ENCODE results near the gene GLP1R. TPM values are rescaled to one million over a fixed set of nuclear protein-coding genes. Genes with fewer than 3 reads are reported as not detected.

Gene GLP1R
- total RNA-seq, 2 donors from 2014 or later, result 0.77 to 2.1 TPM

Other genes starting within 250 kb of the GLP1R start
- gene SAYSD1, start 66.4 kb downstream of the GLP1R start, total RNA-seq, result 10 to 100 TPM; 21.0 to 22.0 TPM
- 10 to 100 TPM; 10.9 to 14.7 TPM for gene KCNK5, start 180.7 kb downstream of the GLP1R start, total RNA-seq

Data from activated T-cell treated with anti-CD3 and anti-CD28 coated beads, Interleukin-2, amount 50 U/mL, for 72 hours (primary cell).